CD14-positive monocyte (primary cell): Measurements from ENCODE around the gene TRIAP1. TPM values are rescaled to one million over a fixed set of nuclear protein-coding genes. Genes with fewer than 3 reads are reported as not detected.
A peak's percentile ranks its signal among the peaks of the same experiment; 100 is the strongest.

ENCODE experiments used
- DNase-seq, 3 donors: peaks; one replicate each; pipeline ENCODE4 v3.0.0-alpha.2; 2011 to 2022
- H2AFZ ChIP-seq: 2 replicates; pipeline ENCODE4 v1.6.0; 2012; ENCODE audit warnings: mild to moderate bottlenecking, low read depth, low read length, inconsistent platforms; ENCODE audit not compliant: insufficient read depth, poor library complexity, severe bottlenecking
- H3K27ac ChIP-seq, 2 donors: 1 replicate in 1 of 2; 2 replicates in 1 of 2; pipeline ENCODE4 v1.5.1; 2012 to 2013; ENCODE audit warnings: low read length in 2 of 2, control low read depth in 1 of 2, inconsistent platforms in 1 of 2, low read depth in 1 of 2, mild to moderate bottlenecking in 1 of 2
- H3K27me3 ChIP-seq, 2 donors: one replicate each; pipeline versions ENCODE4 v1.6.0 to v1.6.1; 2011 to 2013; ENCODE audit warnings: low read length in 2 of 2; ENCODE audit not compliant: control insufficient read depth in 2 of 2, insufficient read depth in 2 of 2
- H3K36me3 ChIP-seq, 2 donors: replicated peaks in 1 of 2; 1 replicate in 1 of 2; 2 replicates in 1 of 2; pipeline versions ENCODE4 v1.5.1 to v1.6.1; 2012 to 2013; ENCODE audit warnings: low read length in 2 of 2, control low read depth in 1 of 2, inconsistent platforms in 1 of 2, mild to moderate bottlenecking in 1 of 2; ENCODE audit not compliant: insufficient read depth in 2 of 2, control insufficient read depth in 1 of 2
- H3K4me1 ChIP-seq, 2 donors: 1 replicate in 1 of 2; 2 replicates in 1 of 2; pipeline versions ENCODE4 v1.5.1 to v1.6.1; 2012 to 2013; ENCODE audit warnings: low read length in 2 of 2, control low read depth in 1 of 2, inconsistent platforms in 1 of 2, mild to moderate bottlenecking in 1 of 2, moderate library complexity in 1 of 2; ENCODE audit not compliant: insufficient read depth in 2 of 2, control insufficient read depth in 1 of 2
- H3K4me2 ChIP-seq: replicated peaks from 2 replicates; pipeline ENCODE3; 2012; ENCODE audit warnings: low read length, moderate library complexity, mild to moderate bottlenecking; ENCODE audit not compliant: poor library complexity, severe bottlenecking; ENCODE audit errors: extremely low read depth
- H3K4me3 ChIP-seq, 3 experiments: fragments of 200-600 bp in 1 of 3; sonication (generic) in 1 of 3; replicated peaks in 1 of 3; 1 replicate in 2 of 3; 2 replicates in 1 of 3; pipeline ENCODE4 v1.5.1; 2011 to 2013; ENCODE audit warnings: low read length in 3 of 3, mild to moderate bottlenecking in 3 of 3, control low read depth in 2 of 3, low read depth in 2 of 3, inconsistent platforms in 1 of 3, moderate library complexity in 1 of 3
- H3K79me2 ChIP-seq: 2 replicates; pipeline ENCODE4 v1.6.0; 2012; ENCODE audit warnings: mild to moderate bottlenecking, control low read depth, inconsistent platforms, low read length, moderate library complexity; ENCODE audit not compliant: insufficient read depth
- H3K9ac ChIP-seq: 2 replicates; pipeline ENCODE4 v1.6.0; 2017; ENCODE audit warnings: low read length, mild to moderate bottlenecking; ENCODE audit not compliant: insufficient read depth, poor library complexity, severe bottlenecking
- H3K9me3 ChIP-seq, 2 donors: replicated peaks in 1 of 2; 1 replicate in 1 of 2; 2 replicates in 1 of 2; pipeline versions ENCODE4 v1.5.1 to v1.6.1; 2012 to 2013; ENCODE audit warnings: low read length in 2 of 2, control low read depth in 1 of 2; ENCODE audit not compliant: control insufficient read depth in 1 of 2, insufficient read depth in 1 of 2
- H4K20me1 ChIP-seq: 2 replicates; pipeline ENCODE4 v1.6.0; 2012; ENCODE audit warnings: mild to moderate bottlenecking, low read length, control low read depth, moderate library complexity; ENCODE audit not compliant: insufficient read depth
- H3K27ac Mint-ChIP-seq, 7 donors: one replicate each; pipeline ENCODE4 v1.8.0; 2020; ENCODE audit warnings: mild to moderate bottlenecking in 7 of 7, mixed read lengths in 7 of 7, moderate library complexity in 6 of 7, inconsistent platforms in 2 of 7
- H3K27me3 Mint-ChIP-seq, 3 donors: one replicate each; pipeline ENCODE4 v1.8.0; 2021 to 2022; ENCODE audit warnings: low read depth in 3 of 3, mild to moderate bottlenecking in 3 of 3, mixed read lengths in 3 of 3, moderate library complexity in 3 of 3, inconsistent platforms in 1 of 3
- H3K36me3 Mint-ChIP-seq, 2 donors: one replicate each; pipeline ENCODE4 v1.8.0; 2020; ENCODE audit warnings: mixed read lengths in 2 of 2, inconsistent platforms in 1 of 2, mild to moderate bottlenecking in 1 of 2
- H3K4me1 Mint-ChIP-seq: one replicate; pipeline ENCODE4 v1.8.0; 2020; ENCODE audit warnings: mild to moderate bottlenecking, mixed read lengths
- H3K4me3 Mint-ChIP-seq, 2 donors: one replicate each; pipeline ENCODE4 v1.8.0; 2020; ENCODE audit warnings: mild to moderate bottlenecking in 2 of 2, mixed read lengths in 2 of 2, moderate library complexity in 1 of 2
- H3K9me3 Mint-ChIP-seq, 7 donors: one replicate each; pipeline ENCODE4 v1.8.0; 2020 to 2022; ENCODE audit warnings: mixed read lengths in 7 of 7, mild to moderate bottlenecking in 6 of 7, moderate library complexity in 6 of 7, inconsistent platforms in 2 of 7
- CTCF ChIP-seq: fragments of 200-600 bp; IDR thresholded peaks from one replicate; pipeline ENCODE4 v1.8.0; 2022; ENCODE audit warnings: antibody characterized with exemption, mild to moderate bottlenecking
- WGBS: methylation state at CpG from one replicate; pipeline ENCODE4 v1.1.5; 2013; ENCODE audit warnings: missing lambda C conversion rate; ENCODE audit not compliant: insufficient coverage; 5-methylcytosine and 5-hydroxymethylcytosine counted together
- intact Hi-C, 2 donors: fragments of 100-400 bp; cut with micrococcal nuclease; formaldehyde crosslinking; loops; one replicate each; pipeline versions ENCODE4 v1.15.0 to v1.15.1; 2023
- polyA plus RNA-seq, 3 donors: library from polyadenylated mRNA; depleted of rRNA in 1 of 3; unstranded in 2 of 3; stranded (reverse) in 1 of 3; fragments of 300-500 nt in 2 of 3; fragments of >200 nt in 1 of 3; fragmentation: Illumina TruSeq in 2 of 3; gene quantifications; 1 replicate in 2 of 3; 2 replicates in 1 of 3; pipeline ENCODE4 v1.2.3, GENCODE V29; 2012 to 2021

The TRIAP1 gene
- polyA plus RNA-seq, 3 donors, result 11.3 to 61.9 (median 57.0) TPM

- no peaks in the 10 kb centered on the region for H3K4me1 ChIP-seq
- H3K27ac Mint-ChIP-seq, result no peak overlapping the region
- H3K4me3 Mint-ChIP-seq, result no peak overlapping the region
- H3K79me2 ChIP-seq, result no peaks in the 10 kb centered on the region
- no peaks in the 10 kb centered on the region for H3K4me1 Mint-ChIP-seq
- no peaks in the 10 kb centered on the region for H3K36me3 ChIP-seq
- no peaks in the 10 kb centered on the region for H3K9me3 ChIP-seq
- no peak overlapping the region for H3K4me3 ChIP-seq
- H3K9me3 Mint-ChIP-seq, result peaks cover 0 to 4% (median 0%) of the 10 kb centered on the region in 7 donors
- H2AFZ ChIP-seq, result no peak overlapping the region
- H3K9ac ChIP-seq, result no peak overlapping the region
- no peak for DNase-seq
- intact Hi-C loops, result no loop called here
- H3K27ac ChIP-seq, result no peak overlapping the region
- no peak for TF ChIP-seq CTCF
- H3K4me2 ChIP-seq, result no peak overlapping the region
- peaks cover 4 to 21% (median 15%) of the 10 kb centered on the region in 3 donors for H3K27me3 Mint-ChIP-seq
- WGBS, result 100% methylated on average over 1 of the region's 3 CpGs
- H4K20me1 ChIP-seq, result no peaks in the 10 kb centered on the region
- H3K27me3 ChIP-seq, result peaks cover 0 to 2% of the 10 kb centered on the region in 2 donors
- no peaks in the 10 kb centered on the region for H3K36me3 Mint-ChIP-seq
Measured at GRCh38 chr12:120403869-120404268, 42.3 kb downstream of the TRIAP1 start.

GRCh38 chr12:120402217-120402616 is 44.0 kb downstream of the TRIAP1 start:
- 61% methylated on average over 6 of the region's 13 CpGs for WGBS
- peak overlapping the region in 1 of 7 donors; percentile 30 for H3K27ac Mint-ChIP-seq

More at GRCh38 chr12:120402217-120402616, 44.0 kb downstream of the TRIAP1 start:
- TF ChIP-seq CTCF, result no peak
- DNase-seq, result no peak
- Histone ChIP-seq H3K36me3 (no peaks in the 10 kb centered on the region), H3K4me1 (no peaks in the 10 kb centered on the region), H3K4me3 (no peak overlapping the region), H3K9ac (no peak overlapping the region), H3K79me2 (no peaks in the 10 kb centered on the region), H2AFZ (no peak overlapping the region), H3K9me3 (no peaks in the 10 kb centered on the region), H3K4me2 (no peak overlapping the region), H3K27ac (no peak overlapping the region), H3K27me3 (peaks cover 0 to 8% of the 10 kb centered on the region in 2 donors), H4K20me1 (no peaks in the 10 kb centered on the region)
- Mint-ChIP-seq H3K4me3 (no peak overlapping the region), H3K4me1 (no peaks in the 10 kb centered on the region), H3K9me3 (peaks cover 0 to 4% (median 0%) of the 10 kb centered on the region in 7 donors), H3K27me3 (peaks cover 9 to 22% (median 22%) of the 10 kb centered on the region in 3 donors), H3K36me3 (no peaks in the 10 kb centered on the region)
- intact Hi-C loops, result no loop called here
